ENCODE results near the gene SLC6A9.

Gene SLC6A9

GRCh38 chr1:44016890-44017400, 14.3 kb downstream of the SLC6A9 start:
- DNase-seq (ENCODE audit: low read depth, low spot score), result no peak
- TF ChIP-seq, protein P1, sequence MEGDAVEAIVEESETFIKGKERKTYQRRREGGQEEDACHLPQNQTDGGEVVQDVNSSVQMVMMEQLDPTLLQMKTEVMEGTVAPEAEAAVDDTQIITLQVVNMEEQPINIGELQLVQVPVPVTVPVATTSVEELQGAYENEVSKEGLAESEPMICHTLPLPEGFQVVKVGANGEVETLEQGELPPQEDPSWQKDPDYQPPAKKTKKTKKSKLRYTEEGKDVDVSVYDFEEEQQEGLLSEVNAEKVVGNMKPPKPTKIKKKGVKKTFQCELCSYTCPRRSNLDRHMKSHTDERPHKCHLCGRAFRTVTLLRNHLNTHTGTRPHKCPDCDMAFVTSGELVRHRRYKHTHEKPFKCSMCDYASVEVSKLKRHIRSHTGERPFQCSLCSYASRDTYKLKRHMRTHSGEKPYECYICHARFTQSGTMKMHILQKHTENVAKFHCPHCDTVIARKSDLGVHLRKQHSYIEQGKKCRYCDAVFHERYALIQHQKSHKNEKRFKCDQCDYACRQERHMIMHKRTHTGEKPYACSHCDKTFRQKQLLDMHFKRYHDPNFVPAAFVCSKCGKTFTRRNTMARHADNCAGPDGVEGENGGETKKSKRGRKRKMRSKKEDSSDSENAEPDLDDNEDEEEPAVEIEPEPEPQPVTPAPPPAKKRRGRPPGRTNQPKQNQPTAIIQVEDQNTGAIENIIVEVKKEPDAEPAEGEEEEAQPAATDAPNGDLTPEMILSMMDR (IDR thresholded peaks at IDR 0.05; ENCODE audit: low read depth, low read length), result no peak
- no peak overlapping the region for H3K4me3 ChIP-seq (ENCODE audit: low read depth, low read length)
- in situ Hi-C loops (cut with HindIII; ENCODE audit: low sequenced_read_pairs), result no loop called here

GRCh38 chr1:44016041-44016889, 15.0 kb downstream of the SLC6A9 start:
- DNase-seq (ENCODE audit: low read depth, low spot score), result no peak
- TF ChIP-seq, protein P1 (IDR thresholded peaks at IDR 0.05; ENCODE audit: low read depth, low read length), result no peak
- in situ Hi-C loops (cut with HindIII; ENCODE audit: low sequenced_read_pairs), result no loop called here
- no peak overlapping the region for H3K4me3 ChIP-seq (ENCODE audit: low read depth, low read length)

DNA sequence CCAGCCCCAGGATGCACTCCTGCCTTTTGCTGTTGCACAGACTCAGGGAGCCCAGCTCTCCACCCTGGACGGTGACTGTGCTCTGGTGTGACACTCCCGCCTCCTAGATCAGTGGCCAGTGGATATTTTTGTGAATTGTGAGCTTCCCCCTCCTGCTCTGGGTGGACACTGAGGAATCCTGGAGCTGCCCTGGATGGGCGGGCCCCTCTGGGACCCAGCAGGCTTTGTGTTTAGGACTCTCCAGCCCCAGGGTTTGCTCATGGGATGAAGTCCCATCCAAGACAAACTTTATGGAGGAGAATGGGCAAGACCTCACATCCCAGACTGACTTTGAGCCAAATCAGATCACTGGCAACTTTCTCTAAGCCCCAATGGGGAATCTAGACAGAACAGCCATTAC, 16.1 kb downstream of the SLC6A9 start:
- no peak overlapping the region for H3K4me3 ChIP-seq (ENCODE audit: low read depth, low read length)
- in situ Hi-C loops (cut with HindIII; ENCODE audit: low sequenced_read_pairs), result no loop called here
- TF ChIP-seq, protein P1 (IDR thresholded peaks at IDR 0.05; ENCODE audit: low read depth, low read length), result no peak
- DNase-seq (ENCODE audit: low read depth, low spot score), result no peak

DNA sequence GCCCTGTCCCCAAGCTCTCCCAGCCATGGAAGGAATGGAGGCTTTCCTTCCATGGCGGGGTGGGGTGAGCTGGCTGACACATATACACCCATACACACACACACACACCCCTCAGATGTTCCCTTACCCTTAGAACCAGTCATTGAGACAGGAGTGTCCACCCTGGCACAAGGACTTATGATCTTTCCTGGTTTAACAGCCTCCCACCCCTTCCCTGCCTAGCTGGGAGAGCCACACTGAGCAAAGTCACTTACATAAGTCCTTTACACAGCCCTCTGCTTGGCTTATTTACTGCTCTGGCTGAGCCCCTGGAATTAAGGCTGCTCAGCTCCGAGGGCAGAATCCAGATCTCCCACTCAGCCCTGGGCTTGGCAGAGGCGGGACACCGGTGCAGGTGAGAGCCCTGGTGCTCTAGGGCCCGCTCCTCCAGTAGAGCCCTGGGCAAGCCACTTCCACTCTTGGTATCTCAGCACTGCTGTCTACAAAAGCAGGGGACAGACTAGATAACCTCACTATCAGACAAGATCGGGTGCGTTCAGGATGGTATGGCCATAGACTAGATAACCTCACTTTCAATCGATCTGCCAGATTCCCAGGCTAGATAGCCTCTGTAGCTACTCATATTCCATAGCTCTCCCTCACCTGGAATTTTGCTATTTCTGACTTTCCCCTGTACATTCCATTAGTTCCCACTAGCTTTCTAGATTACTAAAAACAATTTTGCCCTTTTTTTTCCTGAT, 16.7 kb downstream of the SLC6A9 start:
- no peak overlapping the region for H3K4me3 ChIP-seq (ENCODE audit: low read depth, low read length)
- no peak for DNase-seq (ENCODE audit: low read depth, low spot score)
- in situ Hi-C loops (cut with HindIII; ENCODE audit: low sequenced_read_pairs), result no loop called here
- TF ChIP-seq, protein P1 (IDR thresholded peaks at IDR 0.05; ENCODE audit: low read depth, low read length), result no peak

GRCh38 chr1:44013949-44014348, 17.3 kb downstream of the SLC6A9 start:
- TF ChIP-seq, protein P1 (IDR thresholded peaks at IDR 0.05; ENCODE audit: low read depth, low read length), result no peak
- no peak for DNase-seq (ENCODE audit: low read depth, low spot score)
- in situ Hi-C loops (cut with HindIII; ENCODE audit: low sequenced_read_pairs), result no loop called here
- H3K4me3 ChIP-seq (ENCODE audit: low read depth, low read length), result no peak overlapping the region

- in situ Hi-C loops (cut with HindIII; ENCODE audit: low sequenced_read_pairs), result no loop called here
- TF ChIP-seq, protein P1 (IDR thresholded peaks at IDR 0.05; ENCODE audit: low read depth, low read length), result no peak
- no peak overlapping the region for H3K4me3 ChIP-seq (ENCODE audit: low read depth, low read length)
- no peak for DNase-seq (ENCODE audit: low read depth, low spot score)
These were observed 18.2 kb downstream of the SLC6A9 start for GRCh38 chr1:44012941-44013609.

Measured in astrocyte of the spinal cord (primary cell).